ENCODE results near the gene DXO.
"Not testable (repeated sequence)": the region's sequence is repeated elsewhere in the genome, so short reads cannot be mapped to it uniquely, and the experiment has no call there.

The DXO gene

DNA sequence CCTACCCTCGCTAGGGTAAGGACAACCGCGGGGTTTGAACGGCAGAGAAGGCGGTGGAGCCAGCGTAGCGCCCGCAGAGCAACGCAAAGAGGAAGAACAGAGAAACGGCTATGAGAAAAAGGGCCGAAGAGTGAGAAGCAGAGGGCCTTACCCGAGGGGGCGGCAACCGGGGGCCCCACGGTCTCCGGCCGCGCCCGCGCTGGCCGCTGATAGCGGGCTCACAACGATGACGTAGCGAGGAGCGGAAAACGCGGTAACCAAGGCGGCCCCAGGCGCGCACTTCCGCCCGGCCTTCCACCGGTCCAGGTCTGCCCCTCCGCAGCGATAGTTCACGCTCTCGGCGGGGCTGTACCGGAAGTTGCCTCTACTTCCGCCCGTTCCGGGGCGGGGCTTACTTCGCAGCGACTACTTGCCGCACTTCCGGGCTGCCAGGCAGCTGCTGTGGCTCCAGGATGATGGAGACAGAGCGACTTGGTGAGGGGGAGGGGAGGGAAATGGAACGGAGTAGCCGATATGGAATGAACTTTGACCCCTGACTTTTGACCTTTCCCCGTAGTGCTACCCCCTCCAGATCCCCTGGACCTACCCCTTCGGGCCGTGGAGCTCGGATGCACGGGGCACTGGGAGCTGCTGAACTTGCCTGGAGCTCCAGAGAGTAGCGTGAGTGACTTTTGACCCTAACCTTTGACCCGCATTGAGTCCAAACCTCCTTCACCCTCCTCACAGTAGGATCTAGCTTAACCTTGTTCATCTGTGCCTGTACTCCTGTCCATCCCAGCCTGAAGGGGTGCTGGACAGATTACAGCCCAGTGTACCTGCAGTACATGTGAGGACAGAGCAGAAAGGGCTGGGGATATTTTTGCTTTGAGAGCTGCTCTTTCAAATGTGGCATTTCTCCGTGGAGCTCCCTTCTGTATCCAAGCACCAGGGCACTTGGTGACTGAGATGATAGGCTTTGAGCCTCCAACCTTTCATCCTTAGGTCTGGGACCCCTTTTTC is 12.9 kb downstream of the DXO start, which contains the start of the genes NELFE and SKIC2:
NELFE (minus strand) TSS at position 231 of the 999 bp plus-strand sequence. CDS start 525 bp downstream, outside the sequence.
SKIC2 (plus strand) TSS at position 435 of the 999 bp plus-strand sequence; CDS start at position 453, 18 bp downstream.
- peak; percentile 96 for DNase-seq (ENCODE audit: low read depth in 2 of 2, low spot score in 1 of 2)

DNA sequence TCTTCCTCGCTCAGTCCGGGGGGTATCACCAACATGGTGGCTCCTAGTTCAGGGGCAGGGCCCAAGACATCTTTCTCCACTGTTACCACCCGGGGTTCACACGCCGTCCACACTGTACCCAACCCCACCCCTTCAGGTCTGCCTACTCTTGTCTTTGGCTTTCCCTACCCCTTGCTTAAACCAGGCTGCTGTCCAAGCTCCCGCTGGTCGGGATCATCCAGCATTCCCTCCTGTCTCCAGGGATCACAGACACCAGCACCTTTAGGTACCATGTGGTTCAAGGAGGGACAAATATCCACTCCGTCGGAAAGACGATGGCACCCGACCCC is 13.6 kb downstream of the DXO start:
- no peak for DNase-seq (ENCODE audit: low read depth in 2 of 2, low spot score in 1 of 2)

DNA sequence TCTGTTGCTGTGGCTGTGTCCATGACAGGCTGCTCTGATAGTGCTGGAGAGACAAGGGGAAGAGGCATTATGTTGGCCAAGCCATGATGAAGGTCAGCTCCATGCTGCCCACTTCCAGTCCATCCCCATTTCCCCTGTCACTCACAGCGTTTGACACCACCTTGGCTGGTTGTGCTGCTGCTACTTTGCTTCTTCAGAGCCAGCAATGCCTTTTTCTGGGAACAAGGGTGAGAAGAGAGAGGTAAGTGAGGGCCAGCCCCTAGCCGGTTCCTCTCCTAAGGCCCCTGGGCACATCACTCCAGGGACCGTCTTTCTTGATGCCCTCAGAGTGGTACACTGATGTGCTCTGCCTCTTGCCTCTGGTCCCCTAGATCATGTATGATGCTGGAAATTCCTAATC is 15.1 kb downstream of the DXO start:
- DNase-seq (ENCODE audit: low read depth in 2 of 2, low spot score in 1 of 2): no peak

DNA sequence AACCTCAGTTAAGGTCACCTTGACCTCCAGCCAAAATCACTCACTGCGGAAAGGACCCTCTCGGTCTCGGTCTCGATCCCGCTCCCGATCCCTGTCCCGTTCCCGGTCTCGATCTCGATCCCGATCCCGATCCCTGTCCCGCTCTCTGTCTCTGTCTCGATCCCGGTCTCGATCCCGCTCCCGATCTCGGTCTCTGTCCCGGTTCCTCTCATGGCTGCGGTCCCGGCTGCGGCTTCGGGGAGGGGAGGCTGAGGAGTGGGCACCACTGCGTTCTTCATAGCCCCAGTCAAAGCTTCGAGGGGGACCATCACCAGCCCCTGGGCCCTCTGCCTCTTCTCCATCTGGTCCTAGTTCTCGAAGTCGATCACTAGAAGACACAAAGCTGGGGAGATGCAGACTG is 17.4 kb downstream of the DXO start:
- no peak for DNase-seq (ENCODE audit: low read depth in 2 of 2, low spot score in 1 of 2)

DNA sequence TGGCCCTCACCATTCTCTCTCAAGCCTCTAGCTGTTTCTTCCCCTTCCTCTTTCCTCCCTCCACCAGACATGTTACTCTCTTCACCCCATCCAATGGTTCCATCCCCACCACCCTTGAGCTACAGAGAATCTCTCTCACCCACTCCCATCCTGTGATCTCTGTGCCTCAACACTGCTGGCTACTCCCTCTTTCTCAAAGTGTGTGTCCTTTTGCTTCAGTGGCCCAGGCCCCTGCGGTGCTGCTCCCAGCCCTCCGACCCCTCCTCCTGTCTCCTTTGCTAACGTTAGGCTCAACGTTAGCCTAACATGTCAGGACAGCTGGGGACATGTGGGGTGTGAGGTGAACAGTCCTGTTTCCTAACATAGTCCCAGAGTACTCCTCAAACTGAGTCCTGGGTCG is 19.0 kb downstream of the DXO start:
- DNase-seq (ENCODE audit: low read depth in 2 of 2, low spot score in 1 of 2): no peak

DNA sequence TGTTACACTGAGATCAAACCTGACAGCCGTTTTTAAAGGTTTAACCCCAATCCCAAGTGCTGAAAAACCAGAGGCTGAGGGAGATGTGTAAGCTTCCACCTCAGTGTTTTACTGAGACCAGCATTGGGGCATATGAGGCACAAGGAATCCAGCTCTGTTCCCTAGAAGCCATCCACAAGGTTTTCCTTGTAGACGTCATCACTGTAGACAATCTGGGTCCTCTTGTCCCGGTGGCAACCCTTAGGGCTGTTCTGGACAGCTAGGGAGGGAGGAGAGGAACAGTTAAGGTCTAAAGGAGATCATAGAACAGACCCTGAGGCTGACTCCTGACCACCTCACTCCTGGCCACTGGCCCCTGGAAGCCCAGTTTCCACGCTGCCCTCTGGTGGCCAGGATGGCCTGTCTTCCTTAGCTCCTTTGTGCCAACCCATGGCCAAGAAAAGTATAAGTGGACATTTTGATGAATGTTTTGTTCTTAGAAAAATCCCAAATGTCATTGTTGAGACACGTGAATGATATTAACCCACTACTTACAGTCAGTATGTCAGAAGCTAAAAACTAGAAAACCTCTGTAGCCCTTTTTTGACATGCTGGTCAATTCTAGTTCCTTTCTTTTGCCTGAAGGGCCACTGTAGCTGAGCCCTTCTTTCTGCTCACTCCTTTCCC is 19.7 kb downstream of the DXO start:
- DNase-seq (ENCODE audit: low read depth in 2 of 2, low spot score in 1 of 2): no peak

DNA sequence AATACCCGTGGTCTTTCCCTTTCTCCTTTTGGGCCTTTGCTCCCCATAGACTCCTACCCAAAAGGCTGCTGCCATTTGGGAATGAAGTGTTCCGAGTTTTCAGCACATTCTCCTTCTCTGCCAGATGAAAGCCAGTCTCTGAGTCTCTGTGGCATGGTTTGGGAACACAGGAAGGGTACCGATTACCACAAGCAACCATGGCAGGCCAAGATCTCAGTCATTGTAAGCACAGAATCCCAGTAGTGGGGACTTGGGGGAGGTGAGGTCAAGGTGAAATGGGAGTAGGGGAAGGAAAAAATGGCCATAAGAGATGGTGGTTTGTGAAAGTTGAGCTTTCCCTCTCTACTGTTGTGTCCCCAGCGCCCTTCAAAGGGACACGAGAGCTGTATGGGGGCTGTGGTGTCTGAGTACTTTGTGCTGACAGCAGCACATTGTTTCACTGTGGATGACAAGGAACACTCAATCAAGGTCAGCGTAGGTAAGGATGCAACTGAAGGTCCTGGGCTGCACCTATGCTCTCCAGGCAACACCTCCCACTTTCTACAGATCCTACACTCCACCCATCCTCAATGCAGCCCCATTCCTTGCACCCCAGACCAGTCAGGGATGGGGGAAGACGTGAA is 21.9 kb downstream of the DXO start:
- DNase-seq (ENCODE audit: low read depth in 2 of 2, low spot score in 1 of 2): no peak

DNA sequence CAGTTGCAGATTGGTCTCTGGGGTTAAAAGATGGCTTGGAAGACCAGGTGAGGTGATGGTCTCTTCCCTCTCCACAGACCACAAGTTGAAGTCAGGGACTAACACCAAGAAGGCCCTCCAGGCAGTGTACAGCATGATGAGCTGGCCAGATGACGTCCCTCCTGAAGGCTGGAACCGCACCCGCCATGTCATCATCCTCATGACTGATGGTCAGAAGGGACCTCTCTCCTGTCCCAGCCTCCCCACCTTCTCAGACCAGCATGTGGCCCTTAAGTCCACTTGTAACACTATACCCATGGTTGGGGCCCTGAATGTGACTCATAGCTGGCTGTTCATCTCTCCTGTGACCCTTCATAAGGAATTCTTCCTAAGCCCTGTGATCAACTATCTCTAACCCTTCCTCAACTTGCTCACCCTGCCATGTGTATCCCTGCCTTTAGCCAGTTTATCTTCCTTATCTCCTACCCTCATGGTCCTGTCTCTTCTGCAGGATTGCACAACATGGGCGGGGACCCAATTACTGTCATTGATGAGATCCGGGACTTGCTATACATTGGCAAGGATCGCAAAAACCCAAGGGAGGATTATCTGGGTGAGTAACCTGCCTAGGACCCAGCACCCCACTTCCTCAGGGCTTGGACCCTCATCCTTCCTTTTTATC is 23.1 kb downstream of the DXO start:
- DNase-seq (ENCODE audit: low read depth in 2 of 2, low spot score in 1 of 2): no peak

DNA sequence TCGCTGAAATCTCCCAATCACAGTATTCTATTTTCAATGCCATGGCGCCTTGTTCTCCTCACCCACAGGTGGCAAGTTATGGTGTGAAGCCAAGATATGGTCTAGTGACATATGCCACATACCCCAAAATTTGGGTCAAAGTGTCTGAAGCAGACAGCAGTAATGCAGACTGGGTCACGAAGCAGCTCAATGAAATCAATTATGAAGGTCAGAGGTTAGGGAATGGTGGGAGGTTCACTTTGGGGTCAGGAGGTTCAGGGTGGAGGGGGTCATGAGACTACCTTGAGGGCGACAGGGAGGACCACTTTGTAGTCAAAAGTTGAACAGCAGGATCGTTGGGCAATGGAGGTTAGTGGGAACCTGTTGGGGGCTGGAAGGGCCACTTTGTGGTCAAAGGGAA is 23.6 kb downstream of the DXO start:
- DNase-seq (ENCODE audit: low read depth in 2 of 2, low spot score in 1 of 2): no peak

DNA sequence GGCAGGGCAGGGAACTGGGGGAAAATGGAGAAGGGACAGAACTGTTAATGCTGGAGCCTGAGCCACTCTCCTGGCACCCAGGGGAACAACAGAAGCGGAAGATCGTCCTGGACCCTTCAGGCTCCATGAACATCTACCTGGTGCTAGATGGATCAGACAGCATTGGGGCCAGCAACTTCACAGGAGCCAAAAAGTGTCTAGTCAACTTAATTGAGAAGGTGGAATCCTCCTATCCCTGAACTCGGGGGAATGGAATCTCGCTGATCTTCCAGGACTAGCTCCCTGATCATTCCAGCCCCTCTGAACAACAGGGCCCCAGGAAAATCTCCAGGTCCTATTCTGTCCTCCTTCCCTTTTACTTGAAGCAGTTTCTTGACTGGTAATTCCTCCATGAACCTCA is 24.1 kb downstream of the DXO start:
- DNase-seq (ENCODE audit: low read depth in 2 of 2, low spot score in 1 of 2): no peak

DNA sequence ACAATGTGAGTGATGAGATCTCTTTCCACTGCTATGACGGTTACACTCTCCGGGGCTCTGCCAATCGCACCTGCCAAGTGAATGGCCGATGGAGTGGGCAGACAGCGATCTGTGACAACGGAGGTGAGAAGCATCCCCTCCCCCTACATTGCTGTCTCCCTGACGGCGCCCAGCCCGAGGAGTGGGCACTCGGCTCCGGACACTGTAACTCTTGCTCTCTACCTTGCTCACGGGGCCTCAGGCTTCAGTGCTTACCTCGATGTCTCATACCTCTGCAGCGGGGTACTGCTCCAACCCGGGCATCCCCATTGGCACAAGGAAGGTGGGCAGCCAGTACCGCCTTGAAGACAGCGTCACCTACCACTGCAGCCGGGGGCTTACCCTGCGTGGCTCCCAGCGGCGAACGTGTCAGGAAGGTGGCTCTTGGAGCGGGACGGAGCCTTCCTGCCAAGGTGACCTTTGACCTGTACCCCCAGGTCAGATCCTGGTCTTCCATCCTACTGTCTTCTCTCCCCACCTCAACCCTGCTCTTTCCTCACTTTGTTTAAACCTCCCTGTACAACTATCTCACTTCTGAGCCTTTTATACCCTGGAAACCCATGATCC is 24.8 kb downstream of the DXO start:
- no peak for DNase-seq (ENCODE audit: low read depth in 2 of 2, low spot score in 1 of 2)

DNA sequence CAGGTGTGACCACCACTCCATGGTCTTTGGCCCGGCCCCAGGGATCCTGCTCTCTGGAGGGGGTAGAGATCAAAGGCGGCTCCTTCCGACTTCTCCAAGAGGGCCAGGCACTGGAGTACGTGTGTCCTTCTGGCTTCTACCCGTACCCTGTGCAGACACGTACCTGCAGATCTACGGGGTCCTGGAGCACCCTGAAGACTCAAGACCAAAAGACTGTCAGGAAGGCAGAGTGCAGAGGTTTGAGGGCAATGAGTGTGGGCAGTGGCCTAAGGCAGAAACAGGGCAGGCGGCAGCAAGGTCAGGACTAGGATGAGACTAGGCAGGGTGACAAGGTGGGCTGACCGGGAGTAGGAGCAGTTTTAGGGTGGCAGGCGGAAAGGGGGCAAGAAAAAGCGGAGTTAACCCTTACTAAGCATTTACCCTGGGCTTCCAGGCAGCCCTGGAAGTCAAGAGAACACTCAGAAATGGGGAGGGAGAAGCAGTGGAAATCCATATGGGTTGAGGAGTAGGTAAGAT is 25.5 kb downstream of the DXO start:
- no peak for DNase-seq (ENCODE audit: low read depth in 2 of 2, low spot score in 1 of 2)

DNA sequence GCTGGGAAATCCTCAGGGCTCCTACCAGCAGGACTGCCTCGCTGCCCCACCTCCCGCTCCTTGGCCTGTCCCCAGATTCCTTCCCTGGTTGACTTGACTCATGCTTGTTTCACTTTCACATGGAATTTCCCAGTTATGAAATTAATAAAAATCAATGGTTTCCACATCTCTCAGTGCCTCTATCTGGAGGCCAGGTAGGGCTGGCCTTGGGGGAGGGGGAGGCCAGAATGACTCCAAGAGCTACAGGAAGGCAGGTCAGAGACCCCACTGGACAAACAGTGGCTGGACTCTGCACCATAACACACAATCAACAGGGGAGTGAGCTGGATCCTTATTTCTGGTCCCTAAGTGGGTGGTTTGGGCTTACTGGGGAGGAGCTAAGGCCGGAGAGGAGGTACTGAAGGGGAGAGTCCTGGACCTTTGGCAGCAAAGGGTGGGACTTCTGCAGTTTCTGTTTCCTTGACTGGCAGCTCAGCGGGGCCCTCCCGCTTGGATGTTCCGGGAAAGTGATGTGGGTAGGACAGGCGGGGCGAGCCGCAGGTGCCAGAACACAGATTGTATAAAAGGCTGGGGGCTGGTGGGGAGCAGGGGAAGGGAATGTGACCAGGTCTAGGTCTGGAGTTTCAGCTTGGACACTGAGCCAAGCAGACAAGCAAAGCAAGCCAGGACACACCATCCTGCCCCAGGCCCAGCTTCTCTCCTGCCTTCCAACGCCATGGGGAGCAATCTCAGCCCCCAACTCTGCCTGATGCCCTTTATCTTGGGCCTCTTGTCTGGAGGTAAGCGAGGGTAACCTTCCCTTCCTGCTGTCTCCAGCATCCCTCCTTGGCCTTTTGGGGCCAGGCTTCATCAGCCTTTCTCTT is 26.2 kb downstream of the DXO start, which contains the start of gene CFB:
CFB (plus strand) TSS at position 589 of the 863 bp plus-strand sequence; CDS start at position 716, 127 bp downstream.
- DNase-seq (ENCODE audit: low read depth in 2 of 2, low spot score in 1 of 2): no peak

DNA sequence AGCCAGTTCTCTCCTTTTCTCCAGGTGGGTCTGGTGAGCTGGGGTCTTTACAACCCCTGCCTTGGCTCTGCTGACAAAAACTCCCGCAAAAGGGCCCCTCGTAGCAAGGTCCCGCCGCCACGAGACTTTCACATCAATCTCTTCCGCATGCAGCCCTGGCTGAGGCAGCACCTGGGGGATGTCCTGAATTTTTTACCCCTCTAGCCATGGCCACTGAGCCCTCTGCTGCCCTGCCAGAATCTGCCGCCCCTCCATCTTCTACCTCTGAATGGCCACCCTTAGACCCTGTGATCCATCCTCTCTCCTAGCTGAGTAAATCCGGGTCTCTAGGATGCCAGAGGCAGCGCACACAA is 26.8 kb downstream of the DXO start:
- DNase-seq (ENCODE audit: low read depth in 2 of 2, low spot score in 1 of 2): no peak

DNA sequence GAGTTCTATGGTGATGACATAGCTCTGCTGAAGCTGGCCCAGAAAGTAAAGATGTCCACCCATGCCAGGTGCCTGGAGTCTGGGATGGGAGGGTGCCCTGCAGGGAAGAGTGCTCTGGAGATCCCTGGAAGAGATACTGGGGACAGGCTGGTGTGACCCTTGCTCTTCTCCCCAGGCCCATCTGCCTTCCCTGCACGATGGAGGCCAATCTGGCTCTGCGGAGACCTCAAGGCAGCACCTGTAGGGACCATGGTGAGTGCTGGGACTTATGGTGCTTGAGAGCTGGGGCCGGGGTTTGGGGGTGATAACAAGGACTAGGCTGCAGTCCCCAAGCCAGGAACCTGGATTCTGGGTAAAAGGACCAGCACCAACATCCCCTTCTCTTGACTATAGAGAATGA is 28.2 kb downstream of the DXO start:
- DNase-seq (ENCODE audit: low read depth in 2 of 2, low spot score in 1 of 2): no peak

DNA sequence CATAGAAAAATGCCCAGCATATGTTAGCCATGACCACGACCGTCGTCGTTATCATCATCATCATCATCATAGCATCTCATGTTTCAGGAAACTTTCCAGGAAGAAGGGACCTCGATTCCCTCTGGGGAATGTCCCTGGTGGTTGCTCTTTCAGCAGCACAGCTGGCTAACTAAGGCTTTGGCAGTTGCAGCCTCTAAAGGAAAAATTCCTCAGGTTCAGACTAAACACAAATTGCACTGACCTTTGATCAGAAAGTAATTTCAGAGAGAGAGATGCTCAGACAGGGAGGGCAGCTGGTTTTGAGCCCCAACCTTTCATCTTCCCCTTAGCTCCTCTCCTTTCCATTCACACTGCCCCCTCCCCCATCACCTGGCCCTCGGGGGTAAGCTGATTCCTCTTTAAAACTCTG is 31.7 kb downstream of the DXO start:
- DNase-seq (ENCODE audit: low read depth in 2 of 2, low spot score in 1 of 2): no peak

DNA sequence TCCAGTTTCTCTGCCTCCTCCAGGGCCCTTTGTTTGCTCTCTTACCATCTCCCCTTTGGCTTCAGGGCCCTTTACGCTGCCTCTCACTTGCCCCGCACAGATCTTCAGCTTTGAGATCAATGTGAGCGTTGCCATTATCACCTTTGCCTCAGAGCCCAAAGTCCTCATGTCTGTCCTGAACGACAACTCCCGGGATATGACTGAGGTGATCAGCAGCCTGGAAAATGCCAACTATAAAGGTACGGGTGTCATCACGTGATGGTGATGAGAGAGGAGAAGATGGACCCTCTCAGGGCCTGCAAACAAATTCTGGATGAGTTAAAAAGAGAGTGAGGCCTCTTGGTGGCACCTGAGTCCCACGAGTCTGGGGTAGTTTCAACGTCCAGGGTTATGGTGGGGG is 36.1 kb downstream of the DXO start:
- DNase-seq (ENCODE audit: low read depth in 2 of 2, low spot score in 1 of 2): no peak

DNA sequence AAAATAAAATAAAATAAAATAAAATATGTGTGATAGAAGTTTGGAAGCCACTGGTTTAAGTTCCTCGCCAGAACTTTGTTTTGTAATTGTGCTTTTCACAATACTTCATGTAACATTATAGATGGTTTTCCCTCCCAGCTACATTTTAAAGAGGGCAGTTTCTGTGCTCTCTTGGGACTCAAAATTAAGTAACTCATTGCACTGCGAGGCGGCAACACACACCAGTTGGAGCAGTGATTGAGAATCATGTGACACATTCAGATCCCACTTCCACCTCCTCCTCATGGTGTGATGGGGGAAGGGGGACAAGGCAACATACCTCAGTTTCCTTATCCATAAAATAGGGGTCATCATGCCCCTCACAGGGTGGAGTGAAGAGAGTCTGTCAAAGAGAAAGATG is 36.9 kb downstream of the DXO start:
- no peak for DNase-seq (ENCODE audit: low read depth in 2 of 2, low spot score in 1 of 2)

DNA sequence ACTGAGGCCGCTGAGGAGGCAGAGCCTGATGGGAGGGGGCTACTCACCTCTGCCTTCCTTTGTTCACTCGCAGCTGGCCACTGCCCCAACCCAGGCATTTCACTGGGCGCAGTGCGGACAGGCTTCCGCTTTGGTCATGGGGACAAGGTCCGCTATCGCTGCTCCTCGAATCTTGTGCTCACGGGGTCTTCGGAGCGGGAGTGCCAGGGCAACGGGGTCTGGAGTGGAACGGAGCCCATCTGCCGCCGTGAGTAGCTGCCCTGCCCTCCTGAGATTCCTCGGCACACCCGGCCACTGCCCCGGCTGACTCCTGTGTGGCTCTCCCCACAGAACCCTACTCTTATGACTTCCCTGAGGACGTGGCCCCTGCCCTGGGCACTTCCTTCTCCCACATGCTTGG is 38.4 kb downstream of the DXO start:
- DNase-seq (ENCODE audit: low read depth in 2 of 2, low spot score in 1 of 2): no peak

DNA sequence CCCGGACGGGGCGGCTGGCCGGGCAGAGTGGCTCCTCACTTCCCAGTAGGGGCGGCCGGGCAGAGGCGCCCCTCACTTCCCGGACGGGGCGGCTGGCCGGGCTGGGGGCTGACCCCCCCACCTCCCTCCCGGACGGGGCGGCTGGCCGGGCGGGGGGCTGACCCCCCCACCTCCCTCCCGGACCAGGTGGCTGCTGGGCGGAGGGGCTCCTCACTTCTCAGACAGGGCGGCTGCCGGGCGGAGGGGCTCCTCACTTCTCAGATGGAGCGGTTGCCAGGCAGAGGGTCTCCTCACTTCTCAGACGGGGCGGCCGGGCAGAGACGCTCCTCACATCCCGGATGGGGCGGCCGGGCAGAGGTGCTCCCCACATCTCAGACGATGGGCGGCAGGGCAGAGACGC is 39.8 kb downstream of the DXO start:
- not testable (repeated sequence) for DNase-seq (ENCODE audit: low read depth in 2 of 2, low spot score in 1 of 2)
